ENCODE measurements around the gene SLC9A9. TPM values are rescaled to one million over a fixed set of nuclear protein-coding genes. Genes with fewer than 3 reads are reported as not detected.

Gene SLC9A9
- total and polyA plus RNA-seq, 4 donors: 3.3 to 15.0 (median 6.1) TPM

DNA sequence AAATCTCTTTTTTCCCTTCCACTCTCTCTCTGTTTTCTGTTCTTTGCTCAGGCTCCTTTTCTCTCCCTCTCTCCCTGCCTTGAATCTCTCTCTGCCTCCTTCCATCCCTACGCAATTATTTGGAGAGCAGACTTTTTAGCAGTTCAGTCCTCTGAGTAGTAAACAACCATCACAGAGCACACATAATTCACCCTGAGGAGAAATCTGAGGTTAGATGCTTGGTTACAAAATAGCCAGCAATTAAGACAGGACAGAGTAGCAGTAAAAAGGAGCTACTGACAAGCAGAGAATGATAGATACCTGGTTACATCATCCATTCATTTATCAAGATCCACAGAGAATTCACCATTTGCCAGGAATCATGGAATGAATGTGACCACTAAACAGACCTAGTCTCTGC lies 25.5 kb downstream of the SLC9A9 start:
- 59% methylated on average over 1 of the region's 1 CpG for WGBS
- Histone ChIP-seq H3K9me3 (ENCODE audit: control insufficient read depth in 4 of 4, low read length in 3 of 4) (no peaks in the 10 kb centered on the region), H3K36me3 (ENCODE audit: control insufficient read depth in 4 of 4, insufficient read depth in 3 of 4, low read depth in 1 of 4, low read length in 3 of 4) (no peaks in the 10 kb centered on the region), H3K27me3 (ENCODE audit: control insufficient read depth in 4 of 4, insufficient read depth in 4 of 4, low read length in 3 of 4) (no peaks in the 10 kb centered on the region), H3K27ac (ENCODE audit: low read depth in 1 of 2, low read length in 2 of 2) (no peak overlapping the region), H3K4me1 (ENCODE audit: control insufficient read depth in 4 of 4, insufficient read depth in 4 of 4, low read length in 3 of 4) (peaks cover 0 to 2% (median 0%) of the 10 kb centered on the region in 4 donors), H3K9ac (ENCODE audit: low read depth in 1 of 2, low read length in 2 of 2) (no peak overlapping the region), H3K4me3 (ENCODE audit: low read depth in 1 of 3, low read length in 3 of 3) (no peak overlapping the region)
- DNase-seq (ENCODE audit: low spot score): no peak
- no peak for TF ChIP-seq HNF4G (IDR thresholded peaks at IDR 0.05)
- no peak for TF ChIP-seq NR2F2 (IDR thresholded peaks at IDR 0.05)
- no peak for TF ChIP-seq RAD21 (IDR thresholded peaks at IDR 0.05)
- TF ChIP-seq HNF4A (conservative IDR thresholded peaks at IDR 0.05): no peak

DNA sequence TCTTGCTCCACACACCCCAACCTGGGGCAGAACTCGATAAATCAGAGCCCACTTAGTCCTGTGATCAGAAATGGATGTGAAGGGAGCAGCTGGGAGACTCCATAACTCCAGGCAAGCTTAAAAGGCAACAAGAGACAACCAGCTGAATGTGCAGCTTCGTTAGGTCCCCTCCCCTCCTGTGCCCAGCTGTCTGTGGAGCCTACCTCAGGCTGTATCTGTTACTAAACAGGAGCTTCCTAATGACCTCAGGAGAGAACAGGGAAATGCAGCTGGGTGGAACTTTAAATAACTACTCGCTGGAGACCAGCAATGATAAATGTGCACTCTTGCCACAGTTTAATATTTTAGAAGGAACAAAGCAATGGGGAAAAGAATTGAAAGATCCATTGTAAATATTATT lies 25.9 kb downstream of the SLC9A9 start:
- H3K4me1 ChIP-seq (ENCODE audit: control insufficient read depth in 4 of 4, insufficient read depth in 4 of 4, low read length in 3 of 4): peaks cover 0 to 2% (median 0%) of the 10 kb centered on the region in 4 donors
- H3K4me3 ChIP-seq (ENCODE audit: low read depth in 1 of 3, low read length in 3 of 3): no peak overlapping the region
- H3K27me3 ChIP-seq (ENCODE audit: control insufficient read depth in 4 of 4, insufficient read depth in 4 of 4, low read length in 3 of 4): no peaks in the 10 kb centered on the region
- DNase-seq (ENCODE audit: low spot score): no peak
- TF ChIP-seq RAD21 (IDR thresholded peaks at IDR 0.05): no peak
- no peak overlapping the region for H3K9ac ChIP-seq (ENCODE audit: low read depth in 1 of 2, low read length in 2 of 2)
- no peaks in the 10 kb centered on the region for H3K9me3 ChIP-seq (ENCODE audit: control insufficient read depth in 4 of 4, low read length in 3 of 4)
- H3K27ac ChIP-seq (ENCODE audit: low read depth in 1 of 2, low read length in 2 of 2): no peak overlapping the region
- H3K36me3 ChIP-seq (ENCODE audit: control insufficient read depth in 4 of 4, insufficient read depth in 3 of 4, low read depth in 1 of 4, low read length in 3 of 4): no peaks in the 10 kb centered on the region
- 57% methylated on average over 3 of the region's 3 CpGs for WGBS

DNA sequence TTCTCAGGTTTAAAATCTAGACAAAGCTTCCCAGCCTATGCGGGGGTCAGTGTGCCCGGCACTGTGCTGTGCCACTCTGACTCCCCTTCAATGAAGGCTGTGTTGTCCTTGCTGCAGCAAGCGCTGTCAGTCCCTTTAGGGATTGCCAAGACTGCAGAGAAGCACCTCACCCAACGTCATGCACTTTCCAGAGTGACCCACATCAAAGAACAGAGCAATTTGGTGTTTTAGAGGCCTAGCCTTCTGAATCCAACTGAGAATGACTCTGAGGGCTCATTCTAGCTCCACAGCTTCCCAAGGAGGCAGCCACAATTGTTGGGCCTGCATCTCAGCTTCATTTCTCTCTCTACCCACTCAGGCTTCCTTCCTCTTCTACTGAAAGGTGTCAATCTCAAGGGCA lies 26.4 kb downstream of the SLC9A9 start:
- DNase-seq (ENCODE audit: low spot score): no peak
- TF ChIP-seq HNF4G (IDR thresholded peaks at IDR 0.05): no peak
- no peak for TF ChIP-seq ZBTB33 (IDR thresholded peaks at IDR 0.05)
- no peak for TF ChIP-seq FOXA2 (IDR thresholded peaks at IDR 0.05)
- TF ChIP-seq RAD21 (IDR thresholded peaks at IDR 0.05): no peak
- no peak for TF ChIP-seq EGR1 (IDR thresholded peaks at IDR 0.05; ENCODE audit: low read depth in 2 of 2)
- TF ChIP-seq, protein P1, sequence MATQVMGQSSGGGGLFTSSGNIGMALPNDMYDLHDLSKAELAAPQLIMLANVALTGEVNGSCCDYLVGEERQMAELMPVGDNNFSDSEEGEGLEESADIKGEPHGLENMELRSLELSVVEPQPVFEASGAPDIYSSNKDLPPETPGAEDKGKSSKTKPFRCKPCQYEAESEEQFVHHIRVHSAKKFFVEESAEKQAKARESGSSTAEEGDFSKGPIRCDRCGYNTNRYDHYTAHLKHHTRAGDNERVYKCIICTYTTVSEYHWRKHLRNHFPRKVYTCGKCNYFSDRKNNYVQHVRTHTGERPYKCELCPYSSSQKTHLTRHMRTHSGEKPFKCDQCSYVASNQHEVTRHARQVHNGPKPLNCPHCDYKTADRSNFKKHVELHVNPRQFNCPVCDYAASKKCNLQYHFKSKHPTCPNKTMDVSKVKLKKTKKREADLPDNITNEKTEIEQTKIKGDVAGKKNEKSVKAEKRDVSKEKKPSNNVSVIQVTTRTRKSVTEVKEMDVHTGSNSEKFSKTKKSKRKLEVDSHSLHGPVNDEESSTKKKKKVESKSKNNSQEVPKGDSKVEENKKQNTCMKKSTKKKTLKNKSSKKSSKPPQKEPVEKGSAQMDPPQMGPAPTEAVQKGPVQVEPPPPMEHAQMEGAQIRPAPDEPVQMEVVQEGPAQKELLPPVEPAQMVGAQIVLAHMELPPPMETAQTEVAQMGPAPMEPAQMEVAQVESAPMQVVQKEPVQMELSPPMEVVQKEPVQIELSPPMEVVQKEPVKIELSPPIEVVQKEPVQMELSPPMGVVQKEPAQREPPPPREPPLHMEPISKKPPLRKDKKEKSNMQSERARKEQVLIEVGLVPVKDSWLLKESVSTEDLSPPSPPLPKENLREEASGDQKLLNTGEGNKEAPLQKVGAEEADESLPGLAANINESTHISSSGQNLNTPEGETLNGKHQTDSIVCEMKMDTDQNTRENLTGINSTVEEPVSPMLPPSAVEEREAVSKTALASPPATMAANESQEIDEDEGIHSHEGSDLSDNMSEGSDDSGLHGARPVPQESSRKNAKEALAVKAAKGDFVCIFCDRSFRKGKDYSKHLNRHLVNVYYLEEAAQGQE (IDR thresholded peaks at IDR 0.05): no peak
- no peak for TF ChIP-seq SP1 (IDR thresholded peaks at IDR 0.05)
- no peak for TF ChIP-seq CTCF (IDR thresholded peaks at IDR 0.05; ENCODE audit: low read depth, low read length, missing input control)
- TF ChIP-seq MAX (IDR thresholded peaks at IDR 0.05): no peak
- no peak for TF ChIP-seq HNF4A (conservative IDR thresholded peaks at IDR 0.05)
- no peak for TF ChIP-seq TAF1 (conservative IDR thresholded peaks at IDR 0.05)
- TF ChIP-seq, protein P2, sequence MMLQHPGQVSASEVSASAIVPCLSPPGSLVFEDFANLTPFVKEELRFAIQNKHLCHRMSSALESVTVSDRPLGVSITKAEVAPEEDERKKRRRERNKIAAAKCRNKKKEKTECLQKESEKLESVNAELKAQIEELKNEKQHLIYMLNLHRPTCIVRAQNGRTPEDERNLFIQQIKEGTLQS (IDR thresholded peaks at IDR 0.05): no peak
- Histone ChIP-seq H3K9me3 (ENCODE audit: control insufficient read depth in 4 of 4, low read length in 3 of 4) (no peaks in the 10 kb centered on the region), H3K4me3 (ENCODE audit: low read depth in 1 of 3, low read length in 3 of 3) (no peak overlapping the region), H3K27me3 (ENCODE audit: control insufficient read depth in 4 of 4, insufficient read depth in 4 of 4, low read length in 3 of 4) (no peaks in the 10 kb centered on the region), H3K27ac (ENCODE audit: low read depth in 1 of 2, low read length in 2 of 2) (no peak overlapping the region), H3K4me1 (ENCODE audit: control insufficient read depth in 4 of 4, insufficient read depth in 4 of 4, low read length in 3 of 4) (peaks cover 0 to 2% (median 0%) of the 10 kb centered on the region in 4 donors), H3K9ac (ENCODE audit: low read depth in 1 of 2, low read length in 2 of 2) (no peak overlapping the region), H3K36me3 (ENCODE audit: control insufficient read depth in 4 of 4, insufficient read depth in 3 of 4, low read depth in 1 of 4, low read length in 3 of 4) (no peaks in the 10 kb centered on the region)
- WGBS: 57% methylated on average over 4 of the region's 4 CpGs
